Sigmoid colon (tissue), 7 donors: ENCODE measurements around the gene GTF2A1L. TPM values are rescaled to one million over a fixed set of nuclear protein-coding genes. Genes with fewer than 3 reads are reported as not detected.

Experiments
- DNase-seq: peaks from one replicate; pipeline ENCODE4 v3.0.0-alpha.2; 2019
- H3K27ac ChIP-seq, 4 donors: fragments of 200-600 bp; sonication (generic); one replicate each; pipeline ENCODE4 v1.5.1; 2016 to 2019; ENCODE audit warnings: mild to moderate bottlenecking in 1 of 4
- H3K27me3 ChIP-seq, 3 donors: fragments of 200-600 bp; sonication (generic); one replicate each; pipeline ENCODE4 v1.5.1; 2019; ENCODE audit warnings: mild to moderate bottlenecking in 1 of 3
- H3K36me3 ChIP-seq, 4 donors: fragments of 200-600 bp; sonication (generic); one replicate each; pipeline ENCODE4 v1.5.1; 2016 to 2019
- H3K4me1 ChIP-seq, 4 donors: fragments of 200-600 bp; sonication (generic); one replicate each; pipeline ENCODE4 v1.5.1; 2017 to 2019
- H3K4me3 ChIP-seq, 4 donors: fragments of 200-600 bp; sonication (generic); one replicate each; pipeline ENCODE4 v1.5.1; 2017 to 2019; ENCODE audit warnings: mild to moderate bottlenecking in 2 of 4, moderate library complexity in 1 of 4
- H3K9me3 ChIP-seq, 4 donors: fragments of 200-600 bp in 3 of 4; sonication (generic) in 3 of 4; one replicate each; pipeline versions ENCODE4 v1.5.1 to v1.6.1; 2013 to 2019
- EP300 ChIP-seq, 4 donors: sonication (generic); formaldehyde crosslinking; IDR thresholded peaks; one replicate each; pipeline ENCODE4 v1.6.1; 2017; ENCODE audit warnings: antibody characterized with exemption in 4 of 4
- POLR2A ChIP-seq, 2 donors: fragments of 450-650 bp; IDR thresholded peaks; one replicate each; pipeline ENCODE4 v1.6.1; 2016; ENCODE audit warnings: antibody characterized with exemption in 2 of 2, mild to moderate bottlenecking in 2 of 2, moderate library complexity in 2 of 2
- POLR2AphosphoS5 ChIP-seq, 4 donors: sonication (generic); formaldehyde crosslinking; IDR thresholded peaks; one replicate each; pipeline ENCODE4 v1.6.1; 2017; ENCODE audit warnings: antibody characterized with exemption in 4 of 4
- WGBS, 2 donors: extraction: QIAGEN DNeasy Blood & Tissue Kit; methylation state at CpG; one replicate each; pipeline ENCODE4 v1.1.7; 2013; 5-methylcytosine and 5-hydroxymethylcytosine counted together
- intact Hi-C: fragments of 100-400 bp; cut with DNase I; formaldehyde crosslinking; loops from one replicate; pipeline ENCODE4 v1.15.1; 2023
- polyA plus RNA-seq, 3 donors: library from polyadenylated mRNA; stranded (reverse); fragments of 200-250 nt; gene quantifications; one replicate each; pipeline ENCODE4 v1.2.3, GENCODE V29; 2013
- total RNA-seq, 4 donors: library from RNA; depleted of rRNA; stranded (reverse); fragments of >200 nt; gene quantifications; one replicate each; pipeline ENCODE4 v1.1.0, GENCODE V29; 2016
- TF ChIP-seq, protein P1 (sequence below), 4 experiments: fragments of 450-650 bp in 3 of 4; fragments of 200-600 bp in 1 of 4; IDR thresholded peaks; one replicate each; pipeline ENCODE4 v1.5.1; 2016 to 2019; ENCODE audit warnings: antibody characterized with exemption in 4 of 4, mild to moderate bottlenecking in 3 of 4, moderate library complexity in 2 of 4
- donor health status: healthy with polysubstance abuse.
- donor health status: Bipolar disorder and iron deficiency.
- donor health status: healthy.

GTF2A1L gene
- total and polyA plus RNA-seq, 7 donors = 0.66 to 105 (median 26.2) TPM; not detected in 1

DNA sequence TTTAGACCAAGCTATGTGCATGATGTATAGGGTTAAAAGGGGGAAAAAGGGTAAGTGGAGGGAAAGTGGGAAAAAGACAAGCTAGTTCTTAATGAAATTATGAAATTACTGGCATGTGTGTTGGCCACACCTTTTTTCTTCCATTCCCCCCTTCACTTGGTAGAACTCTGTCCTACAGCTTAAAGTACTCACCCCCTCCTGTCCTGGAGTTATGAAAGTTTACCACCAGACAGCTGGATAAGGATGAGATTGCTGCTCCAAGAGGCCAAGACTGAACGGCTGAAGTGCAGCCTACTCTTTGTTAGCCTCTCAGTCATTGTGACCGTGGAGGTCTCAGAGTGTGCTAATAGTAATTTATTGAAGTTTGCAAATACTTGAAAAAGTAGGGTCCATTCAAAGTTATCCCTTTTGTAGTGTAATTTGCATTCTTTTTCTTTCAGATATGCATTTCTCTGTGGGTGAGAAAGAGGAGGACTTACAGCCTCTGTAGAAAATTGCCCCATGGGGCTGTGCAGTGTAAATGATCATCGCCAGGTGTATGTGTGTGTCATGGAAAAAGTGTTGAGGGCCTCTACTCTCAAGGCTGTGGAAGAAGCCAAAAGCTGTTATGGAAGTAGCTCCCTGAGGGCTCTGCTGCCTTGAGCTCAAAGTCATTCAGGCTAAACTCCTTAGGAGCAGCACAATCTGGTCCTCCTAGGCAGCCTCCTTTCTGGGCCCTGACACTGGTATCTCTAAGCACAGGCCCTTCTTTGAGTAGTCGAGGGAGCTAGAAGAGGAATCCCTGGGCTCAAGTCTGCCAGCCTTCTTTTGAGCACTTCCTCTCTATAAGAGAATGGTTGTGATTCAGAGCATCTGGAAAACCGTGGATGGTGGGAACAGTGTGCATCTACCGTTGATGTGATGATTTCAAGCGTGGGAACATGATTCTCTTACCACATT, 91.7 kb downstream of the GTF2A1L start:
- TF ChIP-seq, protein P1, sequence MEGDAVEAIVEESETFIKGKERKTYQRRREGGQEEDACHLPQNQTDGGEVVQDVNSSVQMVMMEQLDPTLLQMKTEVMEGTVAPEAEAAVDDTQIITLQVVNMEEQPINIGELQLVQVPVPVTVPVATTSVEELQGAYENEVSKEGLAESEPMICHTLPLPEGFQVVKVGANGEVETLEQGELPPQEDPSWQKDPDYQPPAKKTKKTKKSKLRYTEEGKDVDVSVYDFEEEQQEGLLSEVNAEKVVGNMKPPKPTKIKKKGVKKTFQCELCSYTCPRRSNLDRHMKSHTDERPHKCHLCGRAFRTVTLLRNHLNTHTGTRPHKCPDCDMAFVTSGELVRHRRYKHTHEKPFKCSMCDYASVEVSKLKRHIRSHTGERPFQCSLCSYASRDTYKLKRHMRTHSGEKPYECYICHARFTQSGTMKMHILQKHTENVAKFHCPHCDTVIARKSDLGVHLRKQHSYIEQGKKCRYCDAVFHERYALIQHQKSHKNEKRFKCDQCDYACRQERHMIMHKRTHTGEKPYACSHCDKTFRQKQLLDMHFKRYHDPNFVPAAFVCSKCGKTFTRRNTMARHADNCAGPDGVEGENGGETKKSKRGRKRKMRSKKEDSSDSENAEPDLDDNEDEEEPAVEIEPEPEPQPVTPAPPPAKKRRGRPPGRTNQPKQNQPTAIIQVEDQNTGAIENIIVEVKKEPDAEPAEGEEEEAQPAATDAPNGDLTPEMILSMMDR (IDR thresholded peaks at IDR 0.05) = no peak
- TF ChIP-seq EP300 (IDR thresholded peaks at IDR 0.05) (no peak), POLR2AphosphoS5 (IDR thresholded peaks at IDR 0.05) (no peak), POLR2A (IDR thresholded peaks at IDR 0.05) (no peak)
- H3K36me3 ChIP-seq = no peaks in the 10 kb centered on the region
- peaks cover 0 to 12% (median 10%) of the 10 kb centered on the region in 4 donors for H3K4me1 ChIP-seq
- DNase-seq = no peak
- H3K27me3 ChIP-seq = no peaks in the 10 kb centered on the region
- WGBS, 2 donors = 63 to 82% methylated on average over 7 of the region's 7 CpGs
- H3K4me3 ChIP-seq = no peak overlapping the region
- no peak overlapping the region for H3K27ac ChIP-seq
- H3K9me3 ChIP-seq = no peaks in the 10 kb centered on the region
- intact Hi-C loops = no loop called here

DNA sequence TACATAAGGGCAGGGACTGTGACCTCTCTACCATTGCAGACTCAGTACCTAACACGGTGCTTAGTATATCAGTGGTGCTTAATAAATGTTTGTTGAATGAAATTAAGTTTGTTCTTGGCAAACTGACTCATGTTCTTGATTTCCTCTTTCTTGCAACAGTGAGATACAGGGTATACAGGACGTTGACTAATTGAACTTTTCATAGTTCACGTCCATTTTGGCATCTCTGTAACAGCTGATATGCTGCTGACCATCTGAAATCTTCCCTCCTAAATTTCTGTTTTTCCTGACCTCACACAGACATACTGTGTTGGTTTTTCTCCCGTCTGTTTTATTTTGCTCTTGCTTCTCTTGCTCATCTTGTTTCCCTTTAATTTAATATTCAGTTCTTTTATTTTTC, 93.7 kb downstream of the GTF2A1L start:
- TF ChIP-seq, protein P1 (IDR thresholded peaks at IDR 0.05) = no peak
- no peak for TF ChIP-seq EP300 (IDR thresholded peaks at IDR 0.05)
- TF ChIP-seq POLR2A (IDR thresholded peaks at IDR 0.05) = no peak
- no peak for TF ChIP-seq POLR2AphosphoS5 (IDR thresholded peaks at IDR 0.05)
- Histone ChIP-seq H3K27ac (no peak overlapping the region), H3K4me3 (no peak overlapping the region), H3K27me3 (no peaks in the 10 kb centered on the region), H3K4me1 (peaks cover 0 to 32% (median 20%) of the 10 kb centered on the region in 4 donors), H3K9me3 (no peaks in the 10 kb centered on the region), H3K36me3 (no peaks in the 10 kb centered on the region)
- WGBS, 2 donors = 56 to 58% methylated on average over 4 of the region's 4 CpGs
- no peak for DNase-seq
- intact Hi-C loops = no loop called here

DNA sequence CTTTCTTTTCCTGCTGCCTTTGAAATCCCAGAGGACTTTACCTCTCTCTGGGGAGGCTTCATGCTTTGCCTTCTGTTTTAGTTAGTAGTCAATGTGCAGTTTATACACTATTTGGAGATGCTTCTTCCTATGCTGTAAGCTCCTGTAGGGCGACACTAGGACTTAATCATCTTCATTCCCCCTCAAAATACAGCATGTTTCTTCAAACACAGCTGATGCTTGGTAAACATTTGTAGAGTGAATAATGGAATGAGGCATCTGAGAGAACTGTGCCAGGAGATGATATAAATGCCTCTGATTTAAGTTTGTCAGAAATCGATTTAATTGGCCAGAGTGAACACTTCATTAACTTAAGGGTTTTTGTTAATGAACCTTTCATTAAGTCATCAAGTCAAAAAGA, 94.5 kb downstream of the GTF2A1L start:
- no peak for DNase-seq
- 64 to 75% methylated on average over 2 of the region's 2 CpGs for WGBS, 2 donors
- Histone ChIP-seq H3K4me1 (peaks cover 0 to 32% (median 20%) of the 10 kb centered on the region in 4 donors), H3K27me3 (no peaks in the 10 kb centered on the region), H3K36me3 (no peaks in the 10 kb centered on the region), H3K27ac (no peak overlapping the region), H3K9me3 (no peaks in the 10 kb centered on the region), H3K4me3 (no peak overlapping the region)
- intact Hi-C loops = no loop called here
- no peak for TF ChIP-seq EP300 (IDR thresholded peaks at IDR 0.05)
- TF ChIP-seq POLR2A (IDR thresholded peaks at IDR 0.05) = no peak
- TF ChIP-seq POLR2AphosphoS5 (IDR thresholded peaks at IDR 0.05) = no peak
- TF ChIP-seq, protein P1 (IDR thresholded peaks at IDR 0.05) = no peak

DNA sequence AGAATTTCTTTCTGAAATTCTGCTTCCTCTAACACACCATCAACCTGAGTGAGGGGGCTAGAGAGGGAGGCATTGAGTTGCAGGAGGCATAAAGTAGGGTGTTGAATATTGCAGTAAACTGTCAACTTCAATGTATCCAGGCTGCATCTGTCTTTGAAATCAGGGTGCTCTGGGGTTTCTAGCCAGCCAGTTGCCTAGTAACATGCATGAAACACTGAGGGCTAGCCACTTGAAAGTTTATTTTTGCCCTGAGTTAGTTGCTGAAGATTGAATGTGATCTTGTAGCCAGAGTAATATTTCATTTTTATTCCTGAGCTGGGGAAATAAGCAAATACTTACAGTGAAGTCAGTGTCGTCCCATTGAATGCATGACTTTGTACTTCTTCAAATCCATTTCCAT, 96.0 kb downstream of the GTF2A1L start:
- H3K9me3 ChIP-seq = no peaks in the 10 kb centered on the region
- intact Hi-C loops = no loop called here
- DNase-seq = no peak
- H3K4me3 ChIP-seq = no peak overlapping the region
- peaks cover 0 to 5% (median 0%) of the 10 kb centered on the region in 3 donors for H3K27me3 ChIP-seq
- H3K4me1 ChIP-seq = peaks cover 0 to 32% (median 20%) of the 10 kb centered on the region in 4 donors
- H3K36me3 ChIP-seq = no peaks in the 10 kb centered on the region
- H3K27ac ChIP-seq = peak overlapping the region in 1 of 4 donors; percentile 73
- TF ChIP-seq EP300 (IDR thresholded peaks at IDR 0.05) (no peak), POLR2A (IDR thresholded peaks at IDR 0.05) (no peak), POLR2AphosphoS5 (IDR thresholded peaks at IDR 0.05) (peak in 2 of 4 donors; percentile 43 to 65)
- TF ChIP-seq, protein P1 (IDR thresholded peaks at IDR 0.05) = no peak
- WGBS, 2 donors = 61 to 85% methylated on average over 1 of the region's 1 CpG
